NCI-H187 (cell line): ENCODE results near the gene RASL10A.

Experiments
- DNase-seq, 2 experiments: peaks; one replicate each; lab custom pipeline; 2025; lab: John Stamatoyannopoulos, UW

RASL10A gene

DNA sequence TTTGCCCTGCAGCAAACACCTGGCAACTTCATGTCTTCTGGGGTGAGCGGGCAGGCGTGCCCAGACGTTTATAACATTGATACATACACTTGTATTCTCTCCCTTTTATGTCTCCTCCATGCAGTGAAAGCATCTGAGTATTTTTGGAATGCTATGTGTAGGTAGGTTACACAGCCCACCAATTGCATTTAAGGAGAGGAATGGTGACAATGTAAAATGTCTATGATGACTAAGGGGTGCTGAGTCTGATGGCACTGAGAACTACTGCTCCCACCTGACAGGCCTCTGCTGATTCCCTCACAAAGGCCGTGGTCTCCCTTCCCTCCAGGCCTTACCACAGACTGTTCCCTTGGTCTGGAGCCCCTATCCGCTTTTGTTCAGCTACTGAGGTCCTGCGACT lies 22.9 kb upstream of the RASL10A start:
- DNase-seq = no peak

DNA sequence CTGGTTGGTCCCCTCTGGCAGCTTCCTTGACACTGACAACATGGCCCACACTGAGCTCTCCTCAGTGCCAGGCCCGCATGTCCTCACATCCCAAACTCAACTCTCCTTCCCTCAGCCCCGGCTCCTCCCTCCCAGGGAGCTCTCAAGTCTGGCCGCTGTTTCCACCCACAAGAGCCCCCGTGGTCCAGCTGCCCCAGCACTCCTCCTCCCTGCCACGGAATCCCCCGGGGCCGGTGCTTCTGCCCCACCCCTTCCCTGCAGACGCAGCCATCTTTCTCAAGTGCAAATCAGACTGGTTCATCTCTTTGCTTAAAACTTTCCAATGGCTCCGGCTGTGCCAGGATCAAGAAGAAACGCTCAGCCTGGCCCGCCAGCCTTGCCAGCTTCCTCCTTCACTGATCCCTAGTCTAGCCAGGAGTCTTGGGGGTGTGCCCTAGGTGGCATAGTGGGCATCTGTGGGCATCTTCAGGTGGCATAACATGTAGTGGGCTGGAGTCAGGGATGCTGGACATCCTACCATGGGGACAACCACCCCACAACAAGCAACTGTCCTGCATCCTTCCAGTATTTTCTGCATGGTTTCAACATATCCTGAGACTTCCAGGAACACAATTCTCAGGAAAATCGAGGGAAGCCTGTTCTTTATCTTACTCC lies 22.3 kb upstream of the RASL10A start:
- no peak for DNase-seq

DNA sequence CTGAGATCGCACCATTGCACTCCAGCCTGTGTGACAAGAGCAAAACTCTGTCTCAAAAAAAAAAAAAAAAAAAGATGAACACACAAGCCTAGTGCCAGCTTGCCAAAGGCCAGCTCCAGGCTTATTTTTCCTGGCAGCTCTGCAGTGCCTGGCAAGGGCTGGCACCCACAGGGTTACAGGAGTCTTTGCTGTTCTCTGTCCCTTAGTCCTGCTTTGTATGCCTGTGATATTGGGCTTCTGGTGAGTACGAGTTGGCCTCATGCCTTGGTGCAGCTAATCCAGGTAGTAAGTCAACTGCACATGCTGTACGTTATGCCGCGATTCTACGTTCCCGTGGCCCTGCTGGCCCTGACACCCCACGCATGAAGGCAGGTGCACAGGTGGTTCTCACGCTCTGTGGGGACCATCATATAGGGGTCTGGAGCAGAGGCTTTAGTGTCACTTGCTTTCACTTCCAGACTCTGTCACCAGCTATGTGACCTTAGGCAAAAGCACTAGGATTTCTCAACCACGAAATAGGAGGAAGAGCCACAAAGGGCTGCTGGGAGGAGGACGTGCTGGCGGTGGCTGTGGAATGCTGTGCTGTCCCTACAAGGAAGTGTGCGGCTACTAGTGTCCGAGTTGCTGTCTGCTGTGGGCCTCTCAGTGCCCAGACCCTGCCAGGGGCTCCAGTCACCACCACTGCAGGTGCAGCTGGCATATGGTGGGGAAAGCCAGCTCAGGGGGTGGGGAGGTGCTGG lies 21.4 kb upstream of the RASL10A start:
- DNase-seq = no peak

DNA sequence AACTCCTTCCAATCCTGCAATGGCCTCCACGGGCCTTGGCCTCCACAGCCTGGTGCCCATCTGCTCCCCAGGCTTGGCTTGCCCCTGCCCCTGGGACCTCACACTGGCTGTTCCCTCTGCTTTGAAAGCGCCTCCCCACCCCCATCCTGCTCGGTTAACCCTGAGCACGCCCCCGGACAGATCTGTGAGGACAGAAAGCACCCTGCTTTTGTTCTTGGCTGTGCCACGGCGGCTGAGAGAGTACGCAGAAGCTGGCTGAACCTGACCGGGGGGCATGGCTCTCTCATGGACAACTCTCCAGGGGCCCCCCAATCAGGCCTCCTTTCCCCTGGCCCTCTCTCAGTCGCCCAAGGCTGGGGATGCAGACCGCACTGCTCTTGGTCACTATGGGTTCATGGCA lies 20.2 kb upstream of the RASL10A start:
- no peak for DNase-seq

DNA sequence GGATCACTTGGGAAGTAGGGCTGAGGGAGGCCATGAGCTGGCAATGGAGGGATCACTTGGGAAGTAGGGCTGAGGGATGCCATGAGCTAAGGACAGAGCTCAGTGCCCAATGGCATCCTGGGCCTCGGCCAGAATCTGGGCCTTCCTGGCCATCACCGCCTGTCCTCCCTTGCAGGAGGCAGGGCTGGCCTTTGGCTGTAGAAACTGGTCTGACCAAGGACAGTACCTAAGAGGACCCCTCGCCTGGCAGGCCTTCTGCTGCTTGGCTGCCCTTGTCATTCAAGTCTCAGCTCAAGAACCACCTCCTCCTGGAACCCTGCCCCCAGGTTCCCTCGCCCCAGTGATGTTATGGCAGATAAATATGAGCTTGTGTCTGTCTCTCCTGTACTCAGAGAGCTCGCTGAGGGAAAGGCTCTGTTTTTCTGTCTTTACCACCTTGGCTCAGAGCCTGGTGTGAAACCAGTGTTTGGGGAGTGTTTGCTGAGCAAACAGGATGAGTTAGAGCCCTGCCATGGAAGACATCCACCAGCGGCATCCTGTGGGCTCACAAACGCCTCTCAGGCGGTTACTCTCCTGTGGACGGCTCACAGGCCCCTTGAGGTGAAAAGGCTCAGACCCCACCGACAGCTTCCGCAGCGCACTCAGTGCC lies 19.3 kb upstream of the RASL10A start:
- no peak for DNase-seq

DNA sequence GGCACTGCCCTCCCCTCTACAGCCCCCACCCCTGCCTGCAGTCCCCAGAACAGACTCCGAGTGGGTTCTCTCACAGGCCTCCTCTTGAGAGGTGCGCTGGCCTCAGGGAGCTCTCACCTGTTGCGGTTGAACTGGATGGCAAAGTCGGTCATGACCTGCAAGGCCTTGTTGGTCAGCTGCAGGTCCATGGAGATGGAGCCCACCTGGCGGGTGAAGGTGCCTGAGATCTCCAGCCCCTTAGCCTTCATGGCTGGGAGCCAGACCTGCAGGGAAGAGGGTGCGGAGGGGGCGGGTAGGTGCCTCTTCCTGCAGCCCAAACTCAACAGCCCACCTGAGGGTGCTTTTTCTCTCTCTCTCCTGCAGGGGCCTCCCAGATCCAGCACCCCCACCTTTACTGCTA lies 18.7 kb upstream of the RASL10A start:
- DNase-seq = no peak

DNA sequence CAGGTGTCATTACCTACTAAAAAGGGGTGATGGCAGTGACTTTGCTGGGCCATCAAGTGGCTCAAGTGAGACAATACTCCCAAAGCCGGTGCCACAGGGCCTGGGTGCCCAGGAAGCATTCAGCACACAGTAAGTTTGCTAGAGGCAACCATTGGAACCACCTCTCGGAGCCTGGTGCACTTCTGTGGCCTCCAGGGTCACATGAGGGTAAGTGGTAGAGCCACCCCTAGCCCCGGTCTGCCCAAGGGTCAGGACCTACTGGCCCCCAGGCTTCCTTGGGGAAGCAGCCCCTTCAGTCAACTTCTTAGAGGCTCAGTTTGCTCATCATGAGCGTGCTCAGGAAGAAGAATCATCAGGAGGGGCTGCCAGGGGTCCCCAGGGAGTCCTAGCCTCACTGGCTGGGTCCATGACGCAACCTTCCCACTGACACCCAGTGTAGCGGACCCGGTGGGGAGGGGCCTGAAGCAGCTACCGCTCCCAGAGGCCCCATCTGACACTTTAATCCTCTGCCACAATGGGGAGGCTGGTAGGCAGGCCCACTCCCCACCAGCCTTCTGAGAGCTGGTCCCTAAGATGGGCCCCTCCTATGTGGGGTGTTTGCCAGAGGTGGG lies 17.5 kb upstream of the RASL10A start:
- DNase-seq = no peak

DNA sequence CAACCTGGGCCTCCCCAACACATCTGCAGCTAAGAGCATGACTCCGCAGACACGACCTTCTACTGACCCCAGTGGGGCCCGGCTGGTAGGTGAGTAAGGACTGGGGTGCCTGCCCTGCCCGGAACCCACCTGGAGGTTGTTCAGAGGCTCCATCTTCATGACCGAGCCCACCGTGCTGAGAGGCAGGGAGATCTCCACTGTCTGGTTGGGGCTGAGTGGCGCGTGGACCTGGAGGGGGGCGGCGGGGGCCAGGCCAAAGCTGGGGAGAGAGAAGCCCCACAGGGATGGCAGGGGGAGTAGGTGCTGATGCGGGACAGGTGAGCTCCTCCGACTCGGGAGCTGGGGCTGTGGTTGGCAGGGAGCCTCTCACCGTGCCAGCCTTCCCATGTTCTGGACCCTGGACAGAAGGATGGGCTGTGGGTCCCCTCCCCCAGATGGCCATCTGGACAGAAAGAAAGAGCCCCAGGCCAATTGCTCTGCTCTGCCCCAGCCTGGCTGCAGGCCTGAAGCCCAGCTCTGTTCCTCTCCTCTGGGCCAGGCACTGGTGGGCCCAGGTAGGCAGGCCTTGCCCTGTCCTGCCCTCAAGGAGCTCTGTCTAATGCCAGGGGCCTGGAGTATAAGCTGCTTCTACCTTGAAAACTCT lies 16.3 kb upstream of the RASL10A start:
- DNase-seq = no peak

DNA sequence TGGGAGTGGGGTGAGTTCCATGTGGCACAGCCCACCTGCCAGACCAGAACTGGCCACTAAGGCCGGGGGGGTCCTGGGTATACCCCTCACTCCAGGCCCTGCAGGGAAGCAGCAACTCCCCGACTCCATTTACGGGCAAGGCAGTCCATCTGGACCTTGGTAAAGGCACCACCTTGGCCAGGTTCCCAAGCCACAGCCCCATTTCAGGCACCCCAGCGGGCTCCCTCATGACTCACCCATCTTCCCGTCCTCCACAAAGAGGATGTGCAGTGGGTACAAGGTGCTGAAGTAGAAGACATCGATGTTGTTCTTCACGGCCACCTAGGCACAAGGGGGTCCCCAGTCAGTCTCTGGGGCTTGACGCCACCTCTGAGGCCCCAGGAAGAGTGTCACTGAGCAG lies 15.7 kb upstream of the RASL10A start:
- no peak for DNase-seq

DNA sequence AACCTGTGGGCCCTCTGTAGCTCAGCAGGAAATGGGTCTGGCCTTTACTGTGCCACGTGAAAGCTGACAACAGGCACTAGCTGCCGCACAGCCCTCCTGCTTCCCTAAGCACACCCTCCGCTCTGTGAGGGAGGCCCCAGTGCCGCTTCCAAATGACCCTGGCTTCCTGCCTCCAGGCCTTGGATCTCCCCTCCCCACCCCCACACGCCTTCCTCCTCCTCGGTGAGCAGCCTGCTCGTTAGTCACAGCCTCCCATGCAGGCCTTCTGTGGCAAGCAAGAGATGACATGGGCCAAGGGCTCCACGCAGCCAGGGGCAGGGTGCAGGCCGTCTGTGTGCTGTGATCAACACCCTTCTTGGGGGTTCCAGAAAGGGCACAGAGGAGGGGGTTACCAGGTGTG lies 15.3 kb upstream of the RASL10A start:
- no peak for DNase-seq

DNA sequence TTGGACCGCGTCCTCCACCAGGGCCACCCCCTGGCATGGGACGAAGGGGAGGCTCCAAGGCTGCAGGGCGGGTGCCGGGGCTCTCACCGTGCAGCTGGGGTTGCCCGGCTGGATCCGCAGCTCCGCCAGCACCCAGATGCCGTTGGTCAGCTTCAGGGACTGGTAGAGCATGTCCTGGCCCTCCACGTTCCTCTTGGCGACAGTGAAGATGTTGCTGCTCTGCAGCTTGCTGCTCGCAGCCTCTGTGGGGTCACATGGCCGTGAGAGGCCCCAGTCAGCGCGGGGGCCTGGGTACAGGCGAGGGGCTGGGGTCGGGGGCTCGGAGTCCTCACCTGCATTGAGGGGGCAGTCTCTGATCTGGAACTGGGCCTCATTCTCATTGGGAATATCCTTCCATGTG lies 14.8 kb upstream of the RASL10A start:
- no peak for DNase-seq

DNA sequence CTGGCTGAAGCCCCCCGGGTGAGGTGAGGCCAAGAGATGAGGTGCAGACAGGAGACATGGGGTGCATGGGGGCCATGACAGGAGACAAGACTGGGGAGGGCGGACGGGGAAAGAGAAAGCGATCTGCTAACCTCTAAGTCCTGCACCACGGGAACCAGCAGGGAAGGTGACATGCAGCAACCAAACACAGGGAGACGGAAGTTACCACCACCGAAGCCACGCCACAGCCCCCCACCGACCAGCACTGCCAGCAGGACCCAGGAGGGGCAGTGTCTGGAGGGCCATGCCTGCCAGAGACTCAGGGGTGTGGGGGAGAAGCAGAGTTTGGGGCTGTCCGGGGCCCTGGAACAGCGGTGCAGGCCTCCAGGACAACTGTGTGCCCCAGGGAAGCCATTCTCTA lies 14.1 kb upstream of the RASL10A start:
- no peak for DNase-seq

DNA sequence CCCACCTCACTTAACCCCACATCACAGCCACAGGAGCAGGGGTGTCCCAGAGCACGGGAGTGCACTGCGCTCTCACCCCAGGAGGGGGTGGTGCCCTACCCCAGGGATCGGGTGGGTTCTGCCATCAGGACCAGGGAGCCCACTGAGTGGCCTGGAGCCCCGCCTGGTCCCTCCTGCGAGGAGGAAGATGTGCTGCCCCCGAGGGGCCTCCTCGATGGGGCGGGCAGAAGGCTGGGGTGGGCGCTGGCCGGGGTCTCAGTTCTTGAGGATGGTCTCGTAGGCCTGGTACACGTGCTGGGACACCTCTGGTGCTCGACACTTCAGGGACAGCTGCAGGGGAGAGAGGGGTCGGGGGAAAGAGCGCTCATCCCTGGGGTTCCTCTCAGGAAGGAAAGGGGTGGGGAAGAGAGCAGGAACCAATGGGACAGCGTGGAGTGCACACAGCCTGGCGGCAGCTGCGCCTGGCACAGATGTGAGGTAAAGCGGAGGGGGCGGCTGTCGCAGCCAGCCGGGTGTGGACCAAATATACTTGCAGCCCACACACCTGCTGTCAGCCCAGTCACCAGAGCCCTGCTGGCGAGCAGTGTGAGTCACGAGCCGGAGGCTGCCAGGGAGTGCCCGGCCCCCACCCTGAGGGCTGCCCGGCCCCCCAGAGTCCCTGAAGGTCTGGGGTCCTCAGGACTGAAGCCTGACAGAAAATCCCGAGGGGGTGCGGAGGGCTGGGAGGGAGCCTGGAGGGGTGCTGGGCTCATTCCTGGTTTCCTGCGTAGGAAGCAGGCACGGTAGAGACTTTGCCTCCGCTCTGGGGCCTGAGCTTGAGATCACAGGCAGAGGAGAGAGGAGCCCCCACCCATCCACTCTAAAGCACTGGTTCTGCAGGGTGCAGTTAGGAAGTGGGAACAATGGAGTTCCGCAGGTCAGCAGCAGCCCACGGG lies 13.3 kb upstream of the RASL10A start:
- DNase-seq = no peak

DNA sequence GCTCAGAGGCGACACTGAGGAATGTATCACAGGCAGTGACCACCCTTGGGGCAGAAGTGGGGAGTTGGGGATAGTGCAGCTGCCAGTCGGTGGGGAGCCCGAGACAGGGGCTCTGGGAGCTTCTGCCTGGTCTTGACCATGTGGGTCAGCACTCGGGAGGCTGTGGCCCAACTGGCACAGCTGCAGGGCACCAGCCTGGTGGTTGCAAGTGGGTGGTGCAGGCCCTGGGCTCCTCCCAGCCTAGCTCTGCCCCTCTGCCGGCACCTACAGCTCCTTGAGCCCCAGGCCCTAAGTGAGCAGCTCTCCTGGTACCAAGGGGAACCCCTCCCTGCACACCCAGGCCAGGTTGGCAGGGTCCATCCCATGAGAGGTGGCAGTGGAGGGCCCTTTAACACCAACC lies 12.6 kb upstream of the RASL10A start:
- DNase-seq = no peak

DNA sequence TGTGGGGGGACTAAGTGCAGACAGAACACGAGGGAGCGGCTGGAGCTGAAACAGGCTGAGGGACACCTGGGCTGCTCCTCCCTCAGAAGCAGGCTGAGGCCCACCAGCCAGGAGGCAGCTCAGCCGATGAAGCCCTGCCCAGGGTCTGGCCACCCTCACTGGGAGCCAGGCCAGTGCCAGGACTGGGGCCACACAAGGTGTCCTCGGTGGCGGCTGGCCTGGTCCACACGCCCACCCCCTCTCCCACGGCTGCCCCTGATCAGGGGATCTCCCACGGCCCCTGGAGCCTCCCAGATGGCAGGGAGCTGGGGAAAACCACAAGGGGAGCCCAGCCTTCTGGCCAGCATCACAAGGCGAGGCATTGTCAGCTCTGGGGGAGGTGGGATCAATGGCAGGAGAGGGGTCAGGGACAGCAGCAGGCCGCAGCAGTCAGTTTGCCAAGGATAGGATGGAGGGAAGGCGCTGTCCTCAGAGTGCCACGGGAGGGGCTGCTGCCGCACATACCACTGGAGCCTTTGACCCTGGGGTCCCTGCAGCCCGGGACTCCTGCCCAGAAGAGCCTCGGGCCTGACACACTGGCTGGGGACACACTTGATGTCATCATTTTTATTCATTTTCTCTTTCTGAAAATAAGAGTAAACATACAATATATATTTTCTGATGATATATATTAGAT lies 11.7 kb upstream of the RASL10A start:
- no peak for DNase-seq

DNA sequence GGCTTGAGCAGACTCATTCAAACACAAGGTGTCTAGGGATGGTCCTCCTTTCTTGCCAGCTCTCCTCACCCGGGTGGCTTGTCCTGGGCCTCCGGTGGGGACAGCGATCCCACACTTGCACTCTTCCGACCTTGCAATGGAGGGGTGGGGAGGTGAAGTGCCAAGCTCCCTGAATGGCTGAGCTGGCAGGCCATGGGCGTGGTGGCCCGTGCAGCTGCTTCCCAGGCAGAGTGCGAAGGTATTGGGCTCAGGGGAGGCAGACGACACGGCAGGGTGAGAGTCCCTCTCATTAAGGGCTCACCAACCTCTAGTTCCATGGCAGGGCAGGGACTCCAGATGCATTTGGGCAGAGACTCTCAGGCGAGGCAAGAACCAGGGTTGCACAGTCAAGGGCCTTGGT lies 11.0 kb upstream of the RASL10A start:
- no peak for DNase-seq

DNA sequence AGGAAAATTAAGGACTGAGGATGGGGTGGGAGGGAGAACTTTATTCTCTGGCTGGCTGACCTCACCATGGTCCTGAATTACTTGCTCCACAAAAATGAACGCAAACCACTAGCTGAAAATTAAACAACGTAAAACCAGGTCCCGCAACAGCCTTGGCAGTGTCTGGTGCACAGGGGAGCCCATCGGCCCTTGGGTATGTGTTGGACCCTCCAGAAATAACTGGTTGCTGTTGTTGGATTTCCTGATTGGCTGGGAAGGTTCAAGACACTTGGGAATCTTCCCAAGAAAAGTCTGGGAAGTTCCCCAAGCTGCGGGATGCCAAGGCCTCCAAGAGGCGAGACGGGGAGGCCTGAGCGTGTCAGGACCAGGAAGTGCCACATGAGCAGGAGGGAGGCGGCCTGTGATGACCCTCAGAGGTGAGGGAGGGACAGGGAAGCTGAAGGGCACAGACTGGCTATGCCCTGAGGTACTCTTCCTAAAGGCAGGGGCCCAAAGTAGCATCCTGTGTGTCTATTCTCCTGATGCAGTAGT lies 10.4 kb upstream of the RASL10A start:
- no peak for DNase-seq

DNA sequence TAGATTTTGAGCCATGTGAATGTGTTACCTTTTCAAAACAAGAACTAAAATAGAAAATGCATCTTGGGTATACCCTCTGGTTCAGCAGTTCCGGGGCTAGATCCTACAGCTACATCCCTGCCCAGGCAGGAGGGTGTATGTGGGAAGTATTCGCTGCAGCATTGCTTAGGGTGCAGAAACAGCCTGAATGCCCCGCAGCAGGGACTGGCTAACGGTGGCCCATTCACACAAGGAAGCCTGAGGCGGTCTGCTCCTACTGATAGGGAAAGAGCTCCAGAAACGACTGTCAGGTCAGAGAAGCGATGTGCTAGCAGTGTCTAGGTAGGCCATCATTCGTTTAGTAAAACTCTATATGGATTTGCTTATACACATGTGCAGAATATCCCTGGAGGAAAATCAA lies 9.9 kb upstream of the RASL10A start:
- no peak for DNase-seq

DNA sequence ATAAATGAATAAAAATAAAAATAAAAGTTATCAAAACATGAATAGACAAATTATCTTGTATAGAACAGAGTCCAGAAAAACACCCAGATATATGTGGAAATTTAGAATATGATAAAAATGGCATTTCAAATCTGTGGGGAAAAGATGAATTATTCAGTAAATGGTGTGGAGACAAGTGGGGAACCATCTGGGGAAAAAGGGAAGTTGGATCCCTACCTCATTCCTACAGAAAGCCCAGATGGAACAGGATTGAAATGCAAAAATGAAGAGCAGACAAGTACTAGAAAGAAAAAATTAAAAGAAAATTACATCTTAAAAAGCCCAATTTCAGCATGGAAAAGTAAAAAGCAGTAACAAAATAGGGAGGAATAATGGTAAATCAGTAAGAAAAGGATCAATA lies 8.1 kb upstream of the RASL10A start:
- no peak for DNase-seq

DNA sequence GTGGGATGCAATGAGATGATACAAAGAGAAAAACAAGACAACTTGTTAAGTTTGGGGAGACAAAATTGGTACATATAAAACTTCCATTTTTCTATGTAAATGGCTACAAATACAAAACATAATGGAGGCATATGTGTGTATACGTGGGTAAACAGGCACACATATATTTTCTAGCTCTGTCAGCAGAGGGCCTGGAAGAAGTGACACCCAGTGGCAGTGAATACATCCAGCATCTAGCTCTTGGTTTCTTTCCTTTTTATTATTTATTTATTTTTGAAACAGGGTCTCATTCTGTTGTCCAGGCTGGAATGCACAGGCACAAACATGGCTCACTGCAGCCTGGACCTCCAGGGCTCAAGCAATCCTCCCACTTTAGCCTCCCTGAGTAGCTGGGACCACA lies 5.0 kb upstream of the RASL10A start:
- DNase-seq = no peak

DNA sequence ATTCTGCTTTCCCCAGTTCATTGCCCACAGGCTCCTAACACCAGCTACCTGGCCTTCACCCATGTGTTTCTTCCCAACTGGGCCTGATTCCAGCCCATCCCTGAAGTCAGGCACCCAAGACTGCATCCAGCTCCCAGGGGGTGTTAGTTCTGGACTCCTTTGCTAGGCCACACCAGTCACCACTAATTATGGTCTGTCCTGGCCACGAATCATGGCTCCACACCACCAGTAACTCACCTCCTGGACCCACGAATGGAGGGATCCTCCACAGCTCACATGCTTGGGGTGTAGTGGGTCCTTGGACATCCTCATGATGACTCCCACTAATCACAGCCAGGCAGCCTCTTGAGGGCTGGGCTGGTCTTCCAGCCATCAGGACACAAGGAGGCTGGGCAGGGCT lies 3.6 kb upstream of the RASL10A start:
- no peak for DNase-seq
